ENCODE results near the gene ADGRG6.
"Not testable (repeated sequence)": the region's sequence is repeated elsewhere in the genome, so short reads cannot be mapped to it uniquely, and the experiment has no call there.

Gene ADGRG6

DNA sequence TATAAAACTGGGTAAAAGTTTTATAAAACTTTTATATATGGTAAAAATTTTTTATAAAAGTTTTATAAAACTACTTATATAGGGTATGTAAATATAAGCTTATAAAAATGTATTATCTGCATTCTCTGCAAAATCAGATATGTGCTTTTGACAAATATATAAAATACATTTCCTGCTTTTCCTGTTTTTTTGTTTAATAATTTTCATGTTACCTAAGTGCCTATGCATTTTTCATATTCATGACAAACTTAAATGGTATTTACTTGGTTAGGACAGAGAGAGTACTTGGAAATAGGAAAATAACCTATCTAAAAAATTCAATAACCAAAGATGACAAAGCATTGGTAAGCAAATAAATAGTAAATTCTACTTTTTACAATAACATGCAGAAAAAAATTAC lies 41.2 kb downstream of the ADGRG6 start:
- DNase-seq (ENCODE audit: low read depth, low spot score): no peak
- in situ Hi-C loops (cut with HindIII; ENCODE audit: low sequenced_read_pairs): no loop called here
- no peak for TF ChIP-seq CTCF (IDR thresholded peaks at IDR 0.05; ENCODE audit: low read depth, low read length)
- H3K4me3 ChIP-seq (ENCODE audit: low read depth, low read length): no peak overlapping the region

- TF ChIP-seq CTCF (IDR thresholded peaks at IDR 0.05; ENCODE audit: low read depth, low read length): no peak
- in situ Hi-C loops (cut with HindIII; ENCODE audit: low sequenced_read_pairs): no loop called here
- no peak for DNase-seq (ENCODE audit: low read depth, low spot score)
- no peak overlapping the region for H3K4me3 ChIP-seq (ENCODE audit: low read depth, low read length)
Measured at GRCh38 chr6:142343938-142344337, 42.1 kb downstream of the ADGRG6 start.

DNA sequence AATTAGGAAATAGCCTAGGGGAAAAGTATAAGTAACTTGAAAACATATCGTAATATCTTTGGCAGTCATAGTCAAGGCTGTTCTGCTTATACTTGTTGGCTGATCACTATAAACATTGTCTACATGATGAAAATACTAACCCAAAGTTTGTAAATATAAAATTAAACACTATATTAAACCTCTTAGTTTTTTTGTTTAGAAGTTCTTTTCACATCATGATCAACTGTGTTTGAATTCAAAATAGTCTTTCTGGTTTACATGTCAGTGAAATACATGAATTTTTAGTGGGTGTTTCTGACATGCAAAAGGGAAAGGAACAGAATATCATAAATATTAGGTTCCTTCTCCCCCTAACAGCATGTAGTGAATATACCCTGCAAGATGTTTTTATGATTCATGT lies 43.5 kb downstream of the ADGRG6 start:
- DNase-seq (ENCODE audit: low read depth, low spot score): no peak
- no peak for TF ChIP-seq CTCF (IDR thresholded peaks at IDR 0.05; ENCODE audit: low read depth, low read length)
- no peak overlapping the region for H3K4me3 ChIP-seq (ENCODE audit: low read depth, low read length)
- in situ Hi-C loops (cut with HindIII; ENCODE audit: low sequenced_read_pairs): no loop called here

DNA sequence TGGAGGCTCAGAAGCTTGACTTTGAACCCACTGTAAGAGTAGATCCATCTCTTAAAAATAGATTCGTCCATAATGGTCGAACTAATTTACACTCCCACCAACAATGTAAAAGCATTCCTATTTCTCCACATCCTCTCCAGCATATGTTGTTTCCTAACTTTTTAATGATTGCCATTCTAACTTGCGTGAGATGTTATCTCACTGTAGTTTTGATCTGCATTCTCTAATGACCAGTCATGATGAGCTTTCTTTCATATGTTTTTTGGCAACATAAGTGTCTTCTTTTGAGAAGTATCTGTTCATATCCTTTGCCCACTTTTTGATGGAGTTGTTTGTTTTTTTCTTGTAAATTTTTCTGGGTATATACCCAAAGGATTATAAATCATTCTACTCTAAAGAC lies 44.4 kb downstream of the ADGRG6 start:
- DNase-seq (ENCODE audit: low read depth, low spot score); in situ Hi-C loops (cut with HindIII; ENCODE audit: low sequenced_read_pairs); H3K4me3 ChIP-seq (ENCODE audit: low read depth, low read length): not testable (repeated sequence)

GRCh38 chr6:142349215-142349823 lies 47.5 kb downstream of the ADGRG6 start:
- in situ Hi-C loops (cut with HindIII; ENCODE audit: low sequenced_read_pairs): no loop called here
- TF ChIP-seq CTCF (IDR thresholded peaks at IDR 0.05; ENCODE audit: low read depth, low read length): no peak

GRCh38 chr6:142350309-142350708 lies 48.5 kb downstream of the ADGRG6 start:
- no peak for DNase-seq (ENCODE audit: low read depth, low spot score)
- in situ Hi-C loops (cut with HindIII; ENCODE audit: low sequenced_read_pairs): no loop called here
- no peak for TF ChIP-seq CTCF (IDR thresholded peaks at IDR 0.05; ENCODE audit: low read depth, low read length)
- H3K4me3 ChIP-seq (ENCODE audit: low read depth, low read length): no peak overlapping the region

More at GRCh38 chr6:142349215-142349823, 47.5 kb downstream of the ADGRG6 start:
- no peak overlapping the region for H3K4me3 ChIP-seq (ENCODE audit: low read depth, low read length)
- DNase-seq (ENCODE audit: low read depth, low spot score): no peak

- DNase-seq (ENCODE audit: low read depth, low spot score): no peak
- in situ Hi-C loops (cut with HindIII; ENCODE audit: low sequenced_read_pairs): no loop called here
- TF ChIP-seq CTCF (IDR thresholded peaks at IDR 0.05; ENCODE audit: low read depth, low read length): no peak
- no peak overlapping the region for H3K4me3 ChIP-seq (ENCODE audit: low read depth, low read length)
Measured at GRCh38 chr6:142353690-142354089, 51.9 kb downstream of the ADGRG6 start.

Data from astrocyte of the spinal cord (primary cell).